GM23338 (cell line): ENCODE data around the gene TMEM182. TPM values are rescaled to one million over a fixed set of nuclear protein-coding genes. Genes with fewer than 3 reads are reported as not detected.

Experiments
- ATAC-seq: fragments of 200-7000 bp; cut with Tn5 transposase; 3 replicates; pipeline ENCODE4 v1.9.1; 2020
- DNase-seq: peaks from one replicate; pipeline ENCODE4 v3.0.0-alpha.2; 2015; ENCODE audit warnings: low spot score
- H2AFZ ChIP-seq: fragments of 200-600 bp; sonication (generic); 2 replicates; pipeline ENCODE4 v1.8.0; 2016; ENCODE audit warnings: antibody characterized with exemption, mild to moderate bottlenecking, moderate library complexity
- H3F3A ChIP-seq: fragments of 200-600 bp; sonication (generic); replicated peaks from 2 replicates; pipeline ENCODE4 v1.8.0; 2017; ENCODE audit warnings: antibody characterized with exemption, mixed run types, low read depth
- H3K27ac ChIP-seq: fragments of 200-600 bp; sonication (generic); 2 replicates; pipeline ENCODE4 v1.6.1; 2016; ENCODE audit warnings: low read depth
- H3K27me3 ChIP-seq: fragments of 200-600 bp; sonication (generic); 2 replicates; pipeline ENCODE4 v1.8.0; 2016; ENCODE audit warnings: mild to moderate bottlenecking, mixed run types, moderate library complexity; ENCODE audit not compliant: insufficient read depth
- H3K36me3 ChIP-seq: fragments of 200-600 bp; sonication (generic); 2 replicates; pipeline ENCODE4 v1.8.0; 2016; ENCODE audit warnings: mild to moderate bottlenecking; ENCODE audit not compliant: insufficient read depth
- H3K4me1 ChIP-seq: fragments of 200-600 bp; sonication (generic); 2 replicates; pipeline ENCODE4 v1.8.0; 2016; ENCODE audit warnings: mild to moderate bottlenecking, moderate library complexity; ENCODE audit not compliant: insufficient read depth
- H3K4me2 ChIP-seq: fragments of 200-600 bp; sonication (generic); 2 replicates; pipeline ENCODE4 v1.7.1; 2017; ENCODE audit warnings: mixed run types
- H3K4me3 ChIP-seq: fragments of 200-600 bp; sonication (generic); 2 replicates; pipeline ENCODE4 v1.6.1; 2016; ENCODE audit warnings: mixed run types
- H3K79me2 ChIP-seq: fragments of 200-600 bp; sonication (generic); replicated peaks from 2 replicates; pipeline ENCODE4 v1.8.0; 2017; ENCODE audit warnings: mild to moderate bottlenecking; ENCODE audit not compliant: insufficient read depth
- H3K9me2 ChIP-seq: fragments of 200-600 bp; sonication (generic); 2 replicates; pipeline ENCODE4 v1.8.0; 2017; ENCODE audit not compliant: insufficient read depth
- H4K20me1 ChIP-seq: fragments of 200-600 bp; sonication (generic); replicated peaks from 2 replicates; pipeline ENCODE4 v1.8.0; 2017; ENCODE audit warnings: mild to moderate bottlenecking; ENCODE audit not compliant: insufficient read depth
- H3K27ac Mint-ChIP-seq: 2 replicates; pipeline ENCODE4 v1.8.0; 2020; ENCODE audit warnings: inconsistent platforms, mild to moderate bottlenecking, moderate library complexity, mixed read lengths
- H3K27me3 Mint-ChIP-seq: 3 replicates; pipeline ENCODE4 v1.8.0; 2022; ENCODE audit warnings: low read depth, mild to moderate bottlenecking, moderate library complexity, mixed read lengths, inconsistent platforms; ENCODE audit not compliant: insufficient read depth, poor library complexity
- H3K36me3 Mint-ChIP-seq: 3 replicates; pipeline ENCODE4 v1.8.0; 2021; ENCODE audit warnings: low read depth, mild to moderate bottlenecking, inconsistent platforms, moderate library complexity, mixed read lengths
- H3K4me1 Mint-ChIP-seq: 3 replicates; pipeline ENCODE4 v1.8.0; 2020; ENCODE audit warnings: mild to moderate bottlenecking, inconsistent platforms, mixed read lengths
- H3K4me3 Mint-ChIP-seq: 3 replicates; pipeline ENCODE4 v1.8.0; 2021; ENCODE audit warnings: moderate library complexity, mild to moderate bottlenecking, inconsistent platforms, mixed read lengths
- H3K9me3 Mint-ChIP-seq: 3 replicates; pipeline ENCODE4 v1.8.0; 2020; ENCODE audit warnings: moderate library complexity, mild to moderate bottlenecking, inconsistent platforms, mixed read lengths
- CREB1 ChIP-seq: fragments of 250-450 bp; sonication (Bioruptor Pico); IDR thresholded peaks from 2 replicates; pipeline ENCODE4 v1.5.0; 2020; ENCODE audit warnings: low read depth, mild to moderate bottlenecking, moderate library complexity
- CTCF ChIP-seq, 2 experiments: fragments of 200-600 bp in 1 of 2; sonication (generic) in 1 of 2; conservative IDR thresholded peaks; 2 replicates each; pipeline versions ENCODE4 v1.5.1 to v1.6.1; 2016 to 2017; ENCODE audit warnings: antibody characterized with exemption in 2 of 2, low read depth in 2 of 2, mild to moderate bottlenecking in 2 of 2, moderate library complexity in 1 of 2
- EZH2 ChIP-seq: fragments of 200-600 bp; sonication (generic); IDR thresholded peaks from one replicate; pipeline ENCODE4 v1.8.0; 2017; ENCODE audit warnings: antibody characterized with exemption, mild to moderate bottlenecking, low read depth; ENCODE audit not compliant: unreplicated experiment
- EZH2phosphoT487 ChIP-seq: fragments of 200-600 bp; sonication (generic); IDR thresholded peaks from one replicate; pipeline ENCODE4 v1.8.1; 2018; ENCODE audit warnings: antibody characterized with exemption; ENCODE audit not compliant: unreplicated experiment
- NANOG ChIP-seq: IDR thresholded peaks from 2 replicates; pipeline ENCODE4 v1.6.1; 2016; ENCODE audit warnings: antibody characterized with exemption, borderline replicate concordance
- POLR2AphosphoS5 ChIP-seq: IDR thresholded peaks from 2 replicates; pipeline ENCODE4 v1.6.1; 2016; ENCODE audit warnings: antibody characterized with exemption, low read depth
- STAT1 ChIP-seq: IDR thresholded peaks from one replicate; pipeline ENCODE4 v1.6.1; 2016; ENCODE audit warnings: antibody characterized with exemption; ENCODE audit not compliant: unreplicated experiment
- ZNF114 ChIP-seq: fragments of 250-450 bp; sonication (Bioruptor Pico); IDR thresholded peaks from 2 replicates; pipeline ENCODE4 v1.5.0; 2020; ENCODE audit warnings: mild to moderate bottlenecking, moderate library complexity
- ZNF331 ChIP-seq: fragments of 250-450 bp; sonication (Bioruptor Pico); IDR thresholded peaks from 2 replicates; pipeline ENCODE4 v1.5.0; 2020; ENCODE audit warnings: low read depth, mild to moderate bottlenecking, moderate library complexity
- polyA plus RNA-seq: library from polyadenylated mRNA; unstranded; fragments of >200 nt; fragmentation: Nextera tagmentation; extraction: Ambion mirVana; gene quantifications from 2 replicates; pipeline ENCODE4 v1.2.1, GENCODE V29; 2016
- total RNA-seq: library from RNA; depleted of rRNA; stranded (reverse); fragments of >200 nt; shearing (Covaris generic); gene quantifications from 2 replicates; pipeline ENCODE4 v1.2.3, GENCODE V29; 2014
- TF ChIP-seq, protein P1 (sequence below): IDR thresholded peaks from 2 replicates; pipeline ENCODE4 v1.6.1; 2016; ENCODE audit warnings: antibody characterized with exemption
- TF ChIP-seq, protein P2 (sequence below): IDR thresholded peaks from one replicate; pipeline ENCODE4 v1.6.1; 2018; ENCODE audit warnings: antibody characterized with exemption; ENCODE audit not compliant: unreplicated experiment

Gene TMEM182
- total and polyA plus RNA-seq, 2 experiments from 2014 or later = 5.2 to 7.2 TPM

GRCh38 chr2:102848366-102848839 is 86.6 kb downstream of the TMEM182 start:
- H3K27me3 ChIP-seq = no peaks in the 10 kb centered on the region
- peak overlapping the region; percentile 44 for H3K4me3 ChIP-seq
- no peaks in the 10 kb centered on the region for H3K9me2 ChIP-seq
- H3K4me1 ChIP-seq = no peaks in the 10 kb centered on the region; the same call in 1 of the 2 replicates
- DNase-seq (peak; percentile 92), ATAC-seq (peak; percentile 100)
- no peak overlapping the region for H3K27ac Mint-ChIP-seq
- H3K27me3 Mint-ChIP-seq = peaks cover 6% of the 10 kb centered on the region
- no peak overlapping the region for H3K27ac ChIP-seq
- no peaks in the 10 kb centered on the region for H3F3A ChIP-seq
- H3K9me3 Mint-ChIP-seq = peaks cover 5% of the 10 kb centered on the region
- H3K79me2 ChIP-seq = no peaks in the 10 kb centered on the region
- H3K4me2 ChIP-seq = peak overlapping the region; percentile 64
- H3K36me3 Mint-ChIP-seq = peaks cover 4% of the 10 kb centered on the region
- TF ChIP-seq NANOG = no peak
- TF ChIP-seq CTCF (conservative IDR thresholded peaks at IDR 0.05; ENCODE audit: low read depth in 2 of 2) = peak; percentile 27 to 39
- no peak for TF ChIP-seq ZNF331
- TF ChIP-seq EZH2 = no peak
- no peak for TF ChIP-seq STAT1
- no peak for TF ChIP-seq ZNF114 (CRISPR knock-in tag)
- no peak for TF ChIP-seq CREB1 (CRISPR knock-in tag)
- H3K4me3 Mint-ChIP-seq = peak overlapping the region; percentile 43; the same call in 2 of the 3 replicates
- peak overlapping the region; percentile 61; the same call in 1 of the 2 replicates for H2AFZ ChIP-seq
- no peaks in the 10 kb centered on the region for H4K20me1 ChIP-seq
- peaks cover 6% of the 10 kb centered on the region; the same call in 2 of the 3 replicates for H3K4me1 Mint-ChIP-seq
- H3K36me3 ChIP-seq = no peaks in the 10 kb centered on the region

- ATAC-seq = no peak
- no peak overlapping the region for H3K27ac Mint-ChIP-seq
- peaks cover 6% of the 10 kb centered on the region for H3K27me3 Mint-ChIP-seq
- peak; percentile 1 for DNase-seq
- no peaks in the 10 kb centered on the region for H3K36me3 ChIP-seq
- no peaks in the 10 kb centered on the region for H3F3A ChIP-seq
- H3K4me3 Mint-ChIP-seq = no peak overlapping the region
- H3K4me1 Mint-ChIP-seq = peaks cover 6% of the 10 kb centered on the region; the same call in 2 of the 3 replicates
- TF ChIP-seq EZH2phosphoT487 = no peak
- no peak for TF ChIP-seq ZNF114 (CRISPR knock-in tag)
- no peaks in the 10 kb centered on the region for H3K79me2 ChIP-seq
- H4K20me1 ChIP-seq = no peaks in the 10 kb centered on the region
- H3K27me3 ChIP-seq = no peaks in the 10 kb centered on the region
- H3K36me3 Mint-ChIP-seq = peaks cover 16% of the 10 kb centered on the region
- H2AFZ ChIP-seq = no peak overlapping the region
- no peaks in the 10 kb centered on the region for H3K9me2 ChIP-seq
- peaks cover 19% of the 10 kb centered on the region for H3K9me3 Mint-ChIP-seq
- no peak overlapping the region for H3K4me2 ChIP-seq
- H3K27ac ChIP-seq = no peak overlapping the region
- H3K4me1 ChIP-seq = no peaks in the 10 kb centered on the region; the same call in 1 of the 2 replicates
- no peak overlapping the region for H3K4me3 ChIP-seq
Observed at GRCh38 chr2:102850888-102851287, 89.1 kb downstream of the TMEM182 start.

DNA sequence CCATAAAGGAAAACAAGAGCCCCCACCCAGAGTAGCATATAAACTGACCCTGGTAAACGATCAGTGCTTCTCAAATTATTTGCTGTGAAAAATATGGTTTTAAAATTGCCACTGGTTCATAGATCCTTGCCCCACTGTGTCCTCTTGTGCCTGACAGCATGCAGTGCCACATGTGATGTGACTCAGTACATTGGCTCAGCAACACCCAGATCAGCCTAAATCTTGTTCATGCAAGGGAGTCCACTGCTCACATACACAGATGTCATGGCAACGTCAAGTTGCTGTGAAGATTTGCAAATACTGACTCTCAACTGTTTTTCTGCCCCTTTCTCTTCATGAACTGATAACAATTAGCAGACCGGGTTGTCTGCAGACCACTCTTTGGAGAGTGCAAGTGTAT is 91.0 kb downstream of the TMEM182 start:
- H3K9me3 Mint-ChIP-seq = peaks cover 19% of the 10 kb centered on the region
- ATAC-seq = no peak
- H3K36me3 Mint-ChIP-seq = peaks cover 16% of the 10 kb centered on the region
- TF ChIP-seq NANOG (no peak), POLR2AphosphoS5 (no peak), EZH2 (no peak), ZNF114 (CRISPR knock-in tag) (no peak), CTCF (conservative IDR thresholded peaks at IDR 0.05; ENCODE audit: low read depth in 2 of 2) (no peak)
- TF ChIP-seq, protein P1, sequence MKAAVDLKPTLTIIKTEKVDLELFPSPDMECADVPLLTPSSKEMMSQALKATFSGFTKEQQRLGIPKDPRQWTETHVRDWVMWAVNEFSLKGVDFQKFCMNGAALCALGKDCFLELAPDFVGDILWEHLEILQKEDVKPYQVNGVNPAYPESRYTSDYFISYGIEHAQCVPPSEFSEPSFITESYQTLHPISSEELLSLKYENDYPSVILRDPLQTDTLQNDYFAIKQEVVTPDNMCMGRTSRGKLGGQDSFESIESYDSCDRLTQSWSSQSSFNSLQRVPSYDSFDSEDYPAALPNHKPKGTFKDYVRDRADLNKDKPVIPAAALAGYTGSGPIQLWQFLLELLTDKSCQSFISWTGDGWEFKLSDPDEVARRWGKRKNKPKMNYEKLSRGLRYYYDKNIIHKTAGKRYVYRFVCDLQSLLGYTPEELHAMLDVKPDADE = no peak
- TF ChIP-seq, protein P2, sequence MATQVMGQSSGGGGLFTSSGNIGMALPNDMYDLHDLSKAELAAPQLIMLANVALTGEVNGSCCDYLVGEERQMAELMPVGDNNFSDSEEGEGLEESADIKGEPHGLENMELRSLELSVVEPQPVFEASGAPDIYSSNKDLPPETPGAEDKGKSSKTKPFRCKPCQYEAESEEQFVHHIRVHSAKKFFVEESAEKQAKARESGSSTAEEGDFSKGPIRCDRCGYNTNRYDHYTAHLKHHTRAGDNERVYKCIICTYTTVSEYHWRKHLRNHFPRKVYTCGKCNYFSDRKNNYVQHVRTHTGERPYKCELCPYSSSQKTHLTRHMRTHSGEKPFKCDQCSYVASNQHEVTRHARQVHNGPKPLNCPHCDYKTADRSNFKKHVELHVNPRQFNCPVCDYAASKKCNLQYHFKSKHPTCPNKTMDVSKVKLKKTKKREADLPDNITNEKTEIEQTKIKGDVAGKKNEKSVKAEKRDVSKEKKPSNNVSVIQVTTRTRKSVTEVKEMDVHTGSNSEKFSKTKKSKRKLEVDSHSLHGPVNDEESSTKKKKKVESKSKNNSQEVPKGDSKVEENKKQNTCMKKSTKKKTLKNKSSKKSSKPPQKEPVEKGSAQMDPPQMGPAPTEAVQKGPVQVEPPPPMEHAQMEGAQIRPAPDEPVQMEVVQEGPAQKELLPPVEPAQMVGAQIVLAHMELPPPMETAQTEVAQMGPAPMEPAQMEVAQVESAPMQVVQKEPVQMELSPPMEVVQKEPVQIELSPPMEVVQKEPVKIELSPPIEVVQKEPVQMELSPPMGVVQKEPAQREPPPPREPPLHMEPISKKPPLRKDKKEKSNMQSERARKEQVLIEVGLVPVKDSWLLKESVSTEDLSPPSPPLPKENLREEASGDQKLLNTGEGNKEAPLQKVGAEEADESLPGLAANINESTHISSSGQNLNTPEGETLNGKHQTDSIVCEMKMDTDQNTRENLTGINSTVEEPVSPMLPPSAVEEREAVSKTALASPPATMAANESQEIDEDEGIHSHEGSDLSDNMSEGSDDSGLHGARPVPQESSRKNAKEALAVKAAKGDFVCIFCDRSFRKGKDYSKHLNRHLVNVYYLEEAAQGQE = no peak

More for the DNA sequence above, 91.0 kb downstream of the TMEM182 start:
- Histone ChIP-seq H3K4me2 (no peak overlapping the region), H3K9me2 (no peaks in the 10 kb centered on the region), H3K4me1 (no peaks in the 10 kb centered on the region; the same call in 1 of the 2 replicates), H3K79me2 (no peaks in the 10 kb centered on the region), H2AFZ (no peak overlapping the region), H4K20me1 (no peaks in the 10 kb centered on the region), H3F3A (no peaks in the 10 kb centered on the region), H3K27me3 (no peaks in the 10 kb centered on the region), H3K4me3 (no peak overlapping the region), H3K27ac (no peak overlapping the region), H3K36me3 (no peaks in the 10 kb centered on the region)
- Mint-ChIP-seq H3K4me3 (no peak overlapping the region), H3K27me3 (peaks cover 6% of the 10 kb centered on the region), H3K4me1 (peaks cover 6% of the 10 kb centered on the region; the same call in 2 of the 3 replicates), H3K27ac (no peak overlapping the region)
- DNase-seq = no peak
